CD4-positive, alpha-beta T cell treated with Interleukin-17A for 4 hours (primary cell): Measurements from ENCODE around the gene TFR2.

Experiments used
- DNase-seq: peaks from one replicate; pipeline ENCODE4 v3.0.0-alpha.2; 2020; ENCODE audit warnings: mixed read lengths

The TFR2 gene

GRCh38 chr7:100641463-100641859 is at the start of gene TFR2:
Gene TFR2 (minus strand): TSS chr7:100641552. CDS start chr7:100641509, 43 bp downstream.
- DNase-seq = no peak

GRCh38 chr7:100689230-100690135 is 48.1 kb upstream of the TFR2 start:
- no peak for DNase-seq

DNA sequence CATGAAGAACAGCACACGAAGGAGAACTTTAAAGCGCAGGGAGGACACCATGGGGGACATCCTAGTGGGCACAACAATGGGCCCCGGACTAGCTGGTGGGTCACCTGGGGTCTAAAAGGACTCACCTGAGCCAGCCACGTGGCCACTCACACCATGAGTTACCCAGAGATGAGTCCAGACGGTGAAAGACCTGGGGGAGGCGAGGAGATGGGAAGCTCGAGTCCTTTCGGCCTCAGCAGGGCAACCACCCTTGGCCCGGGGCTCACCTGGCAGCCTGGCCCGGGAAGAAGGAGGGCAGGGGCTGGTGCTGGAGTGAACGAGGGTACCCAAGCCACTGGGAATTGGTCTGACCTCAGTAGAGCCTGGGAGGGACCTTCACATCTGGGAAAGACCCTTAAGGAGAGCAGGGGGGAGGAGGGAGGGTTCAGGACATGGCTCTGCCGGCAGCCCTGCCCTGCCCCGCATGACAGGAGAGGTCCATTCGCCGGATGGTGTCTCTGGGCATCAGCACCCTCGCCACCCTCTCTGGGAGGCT is 47.0 kb upstream of the TFR2 start:
- DNase-seq = no peak

- DNase-seq = no peak
These were observed 46.5 kb upstream of the TFR2 start for GRCh38 chr7:100687751-100688300.

DNA sequence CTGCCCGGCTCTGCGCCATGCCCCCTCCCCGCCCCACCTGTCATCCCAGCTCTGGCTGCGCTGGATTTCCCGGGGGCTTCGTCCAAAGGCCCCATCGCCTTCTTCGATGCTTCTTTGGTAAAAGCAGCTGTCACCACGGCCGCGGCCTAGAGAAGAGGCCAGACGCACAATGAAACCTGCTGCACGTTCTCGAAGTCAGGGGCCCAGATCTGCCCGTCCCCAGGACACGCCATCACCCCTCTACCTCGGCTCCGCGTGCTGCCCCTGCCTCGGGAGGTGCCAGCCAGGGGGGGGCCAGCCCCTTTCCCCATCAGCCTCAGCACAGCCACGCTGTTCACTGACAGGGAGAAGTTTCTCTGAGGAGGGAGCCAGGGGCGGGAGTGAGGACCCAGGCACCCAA is 45.9 kb upstream of the TFR2 start:
- DNase-seq = no peak

GRCh38 chr7:100686822-100687211 is 45.5 kb upstream of the TFR2 start:
- no peak for DNase-seq

DNA sequence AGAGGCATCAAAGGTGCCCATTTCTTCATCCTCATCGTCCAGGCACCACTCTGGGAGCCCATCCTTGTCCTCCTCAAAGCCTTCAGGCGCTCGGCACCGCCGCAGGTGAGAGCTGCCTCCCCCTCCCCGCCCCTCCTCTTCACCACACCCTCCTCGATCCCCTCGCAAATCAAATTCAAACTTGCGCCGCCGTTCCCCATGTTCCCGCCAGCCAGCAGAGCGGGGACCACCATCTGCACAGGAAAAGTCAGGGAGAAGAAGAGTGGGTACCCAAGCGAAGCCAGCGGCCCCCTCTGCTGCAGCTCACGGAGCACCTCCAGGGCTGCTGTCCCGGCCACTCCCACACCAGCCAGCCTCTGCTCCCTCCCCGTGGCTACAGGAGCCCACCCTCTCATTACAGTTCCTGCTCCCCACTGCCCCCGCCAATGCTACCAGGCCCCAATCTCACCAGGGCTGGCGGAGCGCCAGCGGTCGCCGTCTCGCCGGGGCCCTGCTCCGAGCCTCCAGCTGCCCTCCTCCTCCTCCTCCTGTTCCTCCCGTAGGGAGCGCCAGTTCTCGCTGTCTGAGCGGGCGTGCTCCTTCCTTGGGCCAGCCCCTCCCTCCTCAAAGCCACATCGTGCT is 45.0 kb upstream of the TFR2 start:
- no peak for DNase-seq

GRCh38 chr7:100685631-100686145 is 44.3 kb upstream of the TFR2 start:
- DNase-seq = no peak

DNA sequence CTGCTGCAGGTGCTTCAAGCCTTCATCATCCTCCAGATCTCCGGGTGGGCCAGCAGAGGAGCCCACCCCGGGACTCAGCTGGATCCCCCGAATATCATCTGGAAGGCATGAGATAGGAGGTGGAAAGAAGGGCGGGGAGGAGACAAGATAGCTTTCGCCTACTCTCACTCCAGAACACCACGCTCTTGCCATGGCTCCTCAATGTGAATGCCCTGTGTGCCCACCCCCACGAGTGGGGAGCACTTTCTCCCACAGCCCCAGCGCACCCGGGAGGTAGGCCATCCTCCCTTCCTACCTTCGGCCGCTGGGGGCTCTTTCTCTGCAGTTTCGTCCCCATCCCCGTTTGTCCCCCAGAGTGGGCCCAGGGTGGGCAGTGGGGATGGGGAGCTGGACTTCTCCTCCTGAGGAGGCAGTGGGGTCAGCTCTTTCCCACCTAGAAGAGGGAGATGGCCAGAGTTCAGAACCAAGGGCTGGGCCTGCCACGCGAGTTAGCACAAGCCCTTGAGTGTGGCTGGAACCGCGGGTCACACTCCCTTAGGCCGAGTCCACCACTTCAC is 43.8 kb upstream of the TFR2 start:
- DNase-seq = no peak

- no peak for DNase-seq
These were observed 43.2 kb upstream of the TFR2 start for GRCh38 chr7:100684534-100685042.

GRCh38 chr7:100683659-100684533 is 42.5 kb upstream of the TFR2 start:
- DNase-seq = no peak

- no peak for DNase-seq
These were observed 41.8 kb upstream of the TFR2 start for GRCh38 chr7:100682991-100683658.

DNA sequence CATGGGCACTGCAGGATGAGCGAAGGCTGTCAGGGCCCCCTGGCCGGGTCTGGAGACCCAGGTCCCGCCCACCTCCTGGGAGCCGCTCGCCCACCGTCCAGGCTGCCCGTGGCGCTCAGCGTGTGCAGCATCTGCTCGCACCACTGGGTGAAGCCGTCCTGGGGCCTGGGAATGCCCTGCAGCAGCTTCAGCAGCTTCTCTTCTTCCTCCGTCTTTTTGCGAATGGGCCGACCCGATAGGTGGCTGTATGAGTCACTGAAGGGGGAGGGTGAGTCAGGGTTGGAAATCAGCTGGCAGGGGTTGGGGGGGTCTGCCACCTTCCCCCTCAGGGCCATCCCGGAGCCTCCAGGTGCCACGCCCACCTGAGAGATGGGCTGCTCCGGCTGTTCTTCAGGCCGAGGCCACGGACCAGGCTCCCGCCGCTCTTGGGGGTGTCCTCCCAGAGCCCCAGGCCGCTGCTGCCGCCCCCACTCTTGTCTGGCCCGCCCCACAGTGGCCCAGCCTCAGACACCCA is 40.9 kb upstream of the TFR2 start:
- peak; percentile 43 for DNase-seq

- no peak for DNase-seq
These were observed 40.3 kb upstream of the TFR2 start for GRCh38 chr7:100681491-100682227.

- DNase-seq = peak; percentile 27
These were observed 39.4 kb upstream of the TFR2 start for GRCh38 chr7:100680576-100681271.

- DNase-seq = no peak
These were observed 38.7 kb upstream of the TFR2 start for GRCh38 chr7:100679927-100680575.

GRCh38 chr7:100679129-100679926 is 38.0 kb upstream of the TFR2 start:
- DNase-seq = no peak

GRCh38 chr7:100678291-100678984 is 37.1 kb upstream of the TFR2 start:
- no peak for DNase-seq
